ENCODE results near the gene ACY1. TPM values are rescaled to one million over a fixed set of nuclear protein-coding genes. Genes with fewer than 3 reads are reported as not detected.

ACY1 gene
- total RNA-seq: 10 to 100 TPM; 58.2 to 69.4 TPM
- 26.0 TPM for polyA plus RNA-seq (2013, experiment 1 of 2)
- polyA plus RNA-seq (2013, experiment 2 of 2): 22.8 TPM
- long read RNA-seq, experiment 1, transcript ACY1-215 (15 exons, 1,684 nt): major isoform, 22 of 42 reads
- long read RNA-seq, experiment 1, partial matches to known transcripts: 5 of 42 reads
- long read RNA-seq, experiment 1, other reads (novel, unspliced or antisense): 12 of 42 reads
- long read RNA-seq, experiment 2, transcript ACY1-215 (15 exons, 1,684 nt): major isoform, 56 of 63 reads
- long read RNA-seq, experiment 2, partial matches to known transcripts: 0 of 63 reads
- long read RNA-seq, experiment 2, other reads (novel, unspliced or antisense): 3 of 63 reads
- long read RNA-seq, experiment 3, transcript ACY1-217 (14 exons, 1,457 nt): minor isoform, 5 of 295 reads
- long read RNA-seq, experiment 3, transcript ACY1-215 (15 exons, 1,684 nt): major isoform, 247 of 295 reads
- long read RNA-seq, experiment 3, partial matches to known transcripts: 2 of 295 reads
- long read RNA-seq, experiment 3, other reads (novel, unspliced or antisense): 26 of 295 reads
- long read RNA-seq, experiment 4, transcript ACY1-215 (15 exons, 1,684 nt): major isoform, 89 of 108 reads
- long read RNA-seq, experiment 4, partial matches to known transcripts: 1 of 108 reads
- long read RNA-seq, experiment 4, other reads (novel, unspliced or antisense): 11 of 108 reads

- no peaks in the 10 kb centered on the region for H3K9me3 ChIP-seq (ENCODE audit: control insufficient read depth, low read length)
- Mint-ChIP-seq H3K4me3 (peak within 1 kb of the TSS; percentile 69), H3K27ac (peak within 1 kb of the TSS; percentile 97), H3K4me1 (peaks cover 8% of the 10 kb centered on the region), H3K9me3 (no peaks in the 10 kb centered on the region), H3K27me3 (ENCODE audit: insufficient read depth) (no peaks in the 10 kb centered on the region), H3K36me3 (ENCODE audit: low read depth) (peaks cover 5% of the 10 kb centered on the region)
- H3K4me3 ChIP-seq (ENCODE audit: low read length): peak within 1 kb of the TSS; percentile 88
- WGBS, 2 experiments (ENCODE audit: insufficient coverage in 1 of 2, insufficient read length in 1 of 2): 1 to 2% methylated on average over 25 to 68 of the region's 68 CpGs
- H3K27ac ChIP-seq (ENCODE audit: low read depth, low read length): peak within 1 kb of the TSS; percentile 10
- peak within 1 kb of the TSS; percentile 76 for H3K9ac ChIP-seq (ENCODE audit: extremely low read depth, low read length, poor library complexity, severe bottlenecking)
- H3K27me3 ChIP-seq (ENCODE audit: control insufficient read depth, insufficient read depth, low read length, poor library complexity, severe bottlenecking): no peaks in the 10 kb centered on the region
- H3K4me1 ChIP-seq (ENCODE audit: control insufficient read depth, insufficient read depth, low read length): peaks cover 8% of the 10 kb centered on the region
- H3K36me3 ChIP-seq (ENCODE audit: control insufficient read depth, insufficient read depth, low read length): no peaks in the 10 kb centered on the region
- DNase-seq: peak; percentile 95
- TF ChIP-seq CTCF (conservative IDR thresholded peaks at IDR 0.05): peak; percentile 55
These were observed at the start of gene ACY1 for GRCh38 chr3:51982838-51983577. Gene ACY1, plus strand, starts transcription at chr3:51983535. Its CDS starts 530 bp downstream, at chr3:51984065.

- Histone ChIP-seq H3K4me1 (ENCODE audit: control insufficient read depth, insufficient read depth, low read length) (no peaks in the 10 kb centered on the region), H3K4me3 (ENCODE audit: low read length) (no peak overlapping the region), H3K9me3 (ENCODE audit: control insufficient read depth, low read length) (no peaks in the 10 kb centered on the region), H3K9ac (ENCODE audit: extremely low read depth, low read length, poor library complexity, severe bottlenecking) (no peak overlapping the region), H3K27me3 (ENCODE audit: control insufficient read depth, insufficient read depth, low read length, poor library complexity, severe bottlenecking) (no peaks in the 10 kb centered on the region), H3K27ac (ENCODE audit: low read depth, low read length) (no peak overlapping the region), H3K36me3 (ENCODE audit: control insufficient read depth, insufficient read depth, low read length) (peaks cover 87% of the 10 kb centered on the region)
- no peak for TF ChIP-seq CTCF (conservative IDR thresholded peaks at IDR 0.05)
- WGBS, 2 experiments (ENCODE audit: insufficient coverage in 1 of 2, insufficient read length in 1 of 2): 80 to 97% methylated on average over 1 to 11 of the region's 11 CpGs
- peaks cover 12% of the 10 kb centered on the region for H3K4me1 Mint-ChIP-seq
- H3K27me3 Mint-ChIP-seq (ENCODE audit: insufficient read depth): no peaks in the 10 kb centered on the region
- H3K36me3 Mint-ChIP-seq (ENCODE audit: low read depth): peaks cover 79% of the 10 kb centered on the region
- H3K9me3 Mint-ChIP-seq: no peaks in the 10 kb centered on the region
- H3K27ac Mint-ChIP-seq: no peak overlapping the region
- no peak overlapping the region for H3K4me3 Mint-ChIP-seq
- no peak for DNase-seq
These were observed 49.0 kb upstream of the ACY1 start for GRCh38 chr3:51934139-51934850.

All from endodermal cell (in vitro differentiated cells).